Activated naive CD4-positive, alpha-beta T cell treated with anti-CD3 and anti-CD28 coated beads for 36 hours (primary cell): ENCODE data around the gene PACRG. TPM values are rescaled to one million over a fixed set of nuclear protein-coding genes. Genes with fewer than 3 reads are reported as not detected.

Experiments
- CTCF ChIA-PET: fragments of 350-600 bp; sonication (Branson Sonifier 250); formaldehyde crosslinking; loops from one replicate; lab custom pipeline; 2021; ENCODE audit warnings: antibody characterized with exemption; lab: Charles Lee
- DNase-seq: peaks from one replicate; pipeline ENCODE4 v3.0.0-alpha.2; 2020
- H3K27ac Mint-ChIP-seq: one replicate; pipeline ENCODE4 v1.8.0; 2021; ENCODE audit warnings: mild to moderate bottlenecking, mixed read lengths
- H3K27me3 Mint-ChIP-seq: one replicate; pipeline ENCODE4 v1.8.0; 2021; ENCODE audit warnings: low read depth, mixed read lengths
- H3K36me3 Mint-ChIP-seq: one replicate; pipeline ENCODE4 v1.8.0; 2021; ENCODE audit warnings: low read depth, mixed read lengths
- H3K4me1 Mint-ChIP-seq: one replicate; pipeline ENCODE4 v1.8.0; 2021; ENCODE audit warnings: low read depth, mixed read lengths
- H3K4me3 Mint-ChIP-seq: one replicate; pipeline ENCODE4 v1.8.0; 2021; ENCODE audit warnings: mild to moderate bottlenecking, moderate library complexity, mixed read lengths
- H3K9me3 Mint-ChIP-seq: one replicate; pipeline ENCODE4 v1.8.0; 2021; ENCODE audit warnings: mixed read lengths
- intact Hi-C: fragments of 100-400 bp; cut with micrococcal nuclease; formaldehyde crosslinking; loops from one replicate; pipeline ENCODE4 v1.15.1; 2023
- total RNA-seq, 2 experiments: library from RNA; stranded (reverse); gene quantifications; one replicate each; pipeline ENCODE4 v1.2.3, GENCODE V29; 2021

Gene PACRG
- total RNA-seq, 2 experiments from 2014 or later: not detected

- Mint-ChIP-seq H3K4me3 (no peak overlapping the region), H3K9me3 (peaks cover 6% of the 10 kb centered on the region), H3K36me3 (no peaks in the 10 kb centered on the region), H3K27ac (no peak overlapping the region), H3K4me1 (no peaks in the 10 kb centered on the region), H3K27me3 (no peaks in the 10 kb centered on the region)
- CTCF ChIA-PET: interaction anchor here (1.0 kb wide), 1 partner anchor 24 kb away, joined by 3 read pairs; no protein-coding TSS in a partner anchor
- intact Hi-C loops: no loop called here
- DNase-seq: no peak
These were observed 280.4 kb downstream of the PACRG start for GRCh38 chr6:163008186-163008585.

GRCh38 chr6:163008626-163009025 is 280.9 kb downstream of the PACRG start:
- Mint-ChIP-seq H3K27me3 (no peaks in the 10 kb centered on the region), H3K4me1 (no peaks in the 10 kb centered on the region), H3K9me3 (peaks cover 7% of the 10 kb centered on the region), H3K4me3 (no peak overlapping the region), H3K27ac (no peak overlapping the region), H3K36me3 (no peaks in the 10 kb centered on the region)
- CTCF ChIA-PET: interaction anchor here (1.0 kb wide), 1 partner anchor 24 kb away, joined by 3 read pairs; no protein-coding TSS in a partner anchor
- DNase-seq: no peak
- intact Hi-C loops: no loop called here

DNA sequence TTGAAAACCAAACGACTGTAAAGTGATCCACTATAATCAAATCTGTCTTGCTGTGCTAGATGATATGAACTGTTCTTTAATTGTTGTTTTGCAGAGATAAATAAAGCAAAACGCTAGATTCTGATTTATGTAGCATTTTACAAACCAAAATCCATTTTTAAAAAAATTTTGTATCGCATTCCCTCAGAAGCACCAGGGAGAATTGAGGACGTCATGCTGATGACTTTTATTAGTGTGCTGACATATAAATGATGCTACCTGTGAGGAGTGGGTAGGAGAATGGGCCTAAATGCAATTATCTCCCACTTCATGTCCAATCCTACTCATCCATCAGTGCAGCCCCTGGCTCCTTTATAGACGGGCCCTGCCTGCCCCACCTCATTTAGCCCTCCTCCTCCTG is 282.4 kb downstream of the PACRG start:
- CTCF ChIA-PET: interaction anchor here (0.6 kb wide), 1 partner anchor 1021 kb away, joined by 3 read pairs; no protein-coding TSS in a partner anchor
- intact Hi-C loops: no loop called here
- Mint-ChIP-seq H3K27me3 (no peaks in the 10 kb centered on the region), H3K9me3 (peaks cover 8% of the 10 kb centered on the region), H3K36me3 (no peaks in the 10 kb centered on the region), H3K4me1 (no peaks in the 10 kb centered on the region), H3K4me3 (no peak overlapping the region), H3K27ac (no peak overlapping the region)
- no peak for DNase-seq

- Mint-ChIP-seq H3K4me3 (no peak overlapping the region), H3K4me1 (no peaks in the 10 kb centered on the region), H3K36me3 (no peaks in the 10 kb centered on the region), H3K27ac (no peak overlapping the region), H3K27me3 (no peaks in the 10 kb centered on the region), H3K9me3 (peaks cover 9% of the 10 kb centered on the region)
- DNase-seq: no peak
- CTCF ChIA-PET: no interaction called here
- intact Hi-C loops: no loop called here
These were observed 287.0 kb downstream of the PACRG start for GRCh38 chr6:163014736-163015135.

DNA sequence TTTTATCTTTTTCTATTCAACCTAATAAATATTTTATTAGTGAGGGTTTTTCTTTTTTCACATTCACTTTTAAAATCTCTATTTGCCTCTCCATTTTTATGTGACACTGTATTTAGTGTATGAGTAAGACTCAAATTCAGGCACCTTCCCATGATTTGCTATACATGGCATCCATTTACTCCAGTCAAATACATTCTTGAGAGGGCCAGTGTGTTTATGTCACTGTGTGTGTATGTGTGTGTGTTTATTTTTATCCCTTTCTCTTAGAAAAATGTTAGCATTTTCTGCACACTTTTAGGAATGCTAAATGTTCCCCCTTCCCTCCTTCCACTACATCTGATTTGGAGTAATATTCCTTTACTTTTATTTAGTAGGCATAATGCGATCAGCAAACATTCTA is 290.0 kb downstream of the PACRG start:
- Mint-ChIP-seq H3K4me1 (no peaks in the 10 kb centered on the region), H3K36me3 (peaks cover 2% of the 10 kb centered on the region), H3K27me3 (no peaks in the 10 kb centered on the region), H3K9me3 (peaks cover 9% of the 10 kb centered on the region), H3K27ac (no peak overlapping the region), H3K4me3 (no peak overlapping the region)
- DNase-seq: no peak
- CTCF ChIA-PET: no interaction called here
- intact Hi-C loops: no loop called here

- Mint-ChIP-seq H3K4me1 (no peaks in the 10 kb centered on the region), H3K27me3 (no peaks in the 10 kb centered on the region), H3K4me3 (no peak overlapping the region), H3K9me3 (peaks cover 19% of the 10 kb centered on the region), H3K27ac (no peak overlapping the region), H3K36me3 (peaks cover 2% of the 10 kb centered on the region)
- CTCF ChIA-PET: no interaction called here
- intact Hi-C loops: no loop called here
- no peak for DNase-seq
These were observed 292.2 kb downstream of the PACRG start for GRCh38 chr6:163019926-163020325.

DNA sequence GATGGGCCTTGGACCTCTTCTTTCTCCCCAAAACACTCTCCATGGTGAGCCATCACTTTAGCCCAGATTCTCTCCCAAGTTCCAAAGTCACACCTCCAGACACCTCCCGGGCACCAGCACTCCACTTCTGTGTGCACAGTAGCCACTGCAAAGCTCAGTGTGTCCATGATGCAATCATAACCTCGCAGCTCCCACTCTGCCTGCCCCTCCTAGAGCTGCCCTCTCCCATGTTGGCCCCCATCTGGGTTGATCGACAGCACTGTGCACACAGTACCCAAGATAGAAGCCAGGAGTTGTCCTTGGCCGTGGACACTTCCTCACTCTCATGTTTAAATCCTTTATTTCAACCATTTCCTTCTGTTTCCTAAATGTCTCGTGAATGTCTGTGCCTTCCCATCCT is 293.3 kb downstream of the PACRG start:
- Mint-ChIP-seq H3K36me3 (peaks cover 2% of the 10 kb centered on the region), H3K9me3 (peaks cover 16% of the 10 kb centered on the region), H3K27me3 (no peaks in the 10 kb centered on the region), H3K4me1 (no peaks in the 10 kb centered on the region), H3K27ac (no peak overlapping the region), H3K4me3 (no peak overlapping the region)
- intact Hi-C loops: no loop called here
- DNase-seq: no peak
- CTCF ChIA-PET: no interaction called here

- CTCF ChIA-PET: no interaction called here
- Mint-ChIP-seq H3K27me3 (peaks cover 3% of the 10 kb centered on the region), H3K36me3 (peaks cover 2% of the 10 kb centered on the region), H3K27ac (no peak overlapping the region), H3K4me1 (no peaks in the 10 kb centered on the region), H3K9me3 (peaks cover 16% of the 10 kb centered on the region), H3K4me3 (no peak overlapping the region)
- intact Hi-C loops: no loop called here
- DNase-seq: no peak
These were observed 295.9 kb downstream of the PACRG start for GRCh38 chr6:163023700-163024099.

DNA sequence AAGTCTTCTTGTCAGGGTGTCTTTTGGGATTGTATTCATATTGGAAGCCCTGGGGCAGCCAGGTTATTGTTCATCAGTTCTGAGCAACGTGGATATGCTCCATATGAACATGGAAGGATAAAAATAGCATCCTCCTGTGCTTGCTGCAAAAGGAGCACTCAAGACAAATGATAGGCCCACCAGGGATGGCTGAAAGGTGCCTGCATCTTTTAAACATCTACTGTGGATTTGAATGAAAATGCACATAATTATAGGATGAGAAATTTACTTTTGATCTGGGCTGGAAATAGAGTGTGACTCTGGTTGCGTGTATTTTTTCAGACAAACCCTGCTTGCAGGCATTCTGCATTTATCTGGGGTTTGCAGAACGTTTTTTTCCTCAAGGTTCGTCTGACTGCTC is 299.1 kb downstream of the PACRG start:
- Mint-ChIP-seq H3K36me3 (no peaks in the 10 kb centered on the region), H3K27ac (no peak overlapping the region), H3K4me1 (no peaks in the 10 kb centered on the region), H3K9me3 (peaks cover 18% of the 10 kb centered on the region), H3K27me3 (peaks cover 3% of the 10 kb centered on the region), H3K4me3 (no peak overlapping the region)
- DNase-seq: no peak
- intact Hi-C loops: no loop called here
- CTCF ChIA-PET: no interaction called here

GRCh38 chr6:163030980-163031379 is 303.2 kb downstream of the PACRG start:
- Mint-ChIP-seq H3K36me3 (no peaks in the 10 kb centered on the region), H3K27ac (no peak overlapping the region), H3K4me1 (no peaks in the 10 kb centered on the region), H3K9me3 (peaks cover 3% of the 10 kb centered on the region), H3K4me3 (no peak overlapping the region), H3K27me3 (peaks cover 3% of the 10 kb centered on the region)
- intact Hi-C loops: no loop called here
- CTCF ChIA-PET: no interaction called here
- no peak for DNase-seq

DNA sequence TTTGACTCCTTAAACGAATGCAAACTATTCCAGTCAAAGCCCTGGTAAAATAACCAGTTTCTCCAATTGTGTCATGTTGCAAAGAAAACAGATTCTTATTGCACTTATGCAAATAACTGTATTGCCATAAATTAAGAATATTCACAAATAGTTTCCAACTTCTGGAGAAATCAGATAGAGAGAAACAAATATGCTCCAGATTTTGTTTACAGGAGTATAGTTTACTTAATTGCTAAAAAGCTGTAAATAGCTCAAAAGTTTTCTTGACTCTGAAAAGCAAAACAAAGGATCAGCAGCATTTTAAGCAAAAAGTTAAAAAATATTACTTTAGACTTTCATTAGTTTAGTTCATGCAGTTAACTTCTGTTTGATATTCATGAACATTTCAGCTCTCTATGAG is 304.2 kb downstream of the PACRG start:
- H3K27ac Mint-ChIP-seq: no peak overlapping the region
- no peaks in the 10 kb centered on the region for H3K36me3 Mint-ChIP-seq
- H3K4me3 Mint-ChIP-seq: no peak overlapping the region
- DNase-seq: no peak
- peaks cover 3% of the 10 kb centered on the region for H3K9me3 Mint-ChIP-seq
- H3K4me1 Mint-ChIP-seq: no peaks in the 10 kb centered on the region
- CTCF ChIA-PET: interaction anchor here (0.8 kb wide), 1 partner anchor 24 kb away, joined by 3 read pairs; no protein-coding TSS in a partner anchor
- intact Hi-C loops: no loop called here
- H3K27me3 Mint-ChIP-seq: peaks cover 1% of the 10 kb centered on the region

- no peaks in the 10 kb centered on the region for H3K36me3 Mint-ChIP-seq
- intact Hi-C loops: no loop called here
- no peaks in the 10 kb centered on the region for H3K4me1 Mint-ChIP-seq
- peaks cover 7% of the 10 kb centered on the region for H3K9me3 Mint-ChIP-seq
- no peaks in the 10 kb centered on the region for H3K27me3 Mint-ChIP-seq
- H3K27ac Mint-ChIP-seq: no peak overlapping the region
- CTCF ChIA-PET: no interaction called here
- no peak for DNase-seq
- no peak overlapping the region for H3K4me3 Mint-ChIP-seq
These were observed 308.4 kb downstream of the PACRG start for GRCh38 chr6:163036160-163036645.

DNA sequence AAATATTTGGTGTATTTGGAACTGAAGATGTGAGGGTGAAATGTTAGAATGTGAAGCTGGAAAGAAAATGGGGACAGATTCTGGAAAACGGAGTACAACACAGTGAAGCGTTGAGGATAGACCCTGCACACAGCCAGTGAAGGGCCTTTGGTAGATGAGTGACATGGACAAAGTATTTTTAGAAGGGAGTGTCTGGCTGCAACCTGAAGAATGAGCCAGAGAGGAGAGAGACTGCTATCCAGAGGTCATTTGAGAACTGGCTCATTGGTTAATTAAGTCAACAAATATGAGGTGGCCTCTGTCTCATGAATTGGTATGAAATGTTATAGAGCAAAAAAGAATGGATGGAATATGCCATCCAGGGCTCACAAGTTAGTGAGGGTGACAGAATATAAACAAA is 310.5 kb downstream of the PACRG start:
- no peaks in the 10 kb centered on the region for H3K36me3 Mint-ChIP-seq
- H3K4me3 Mint-ChIP-seq: no peak overlapping the region
- CTCF ChIA-PET: no interaction called here
- H3K4me1 Mint-ChIP-seq: no peaks in the 10 kb centered on the region
- no peak overlapping the region for H3K27ac Mint-ChIP-seq
- DNase-seq: no peak
- intact Hi-C loops: no loop called here
- peaks cover 7% of the 10 kb centered on the region for H3K9me3 Mint-ChIP-seq
- H3K27me3 Mint-ChIP-seq: no peaks in the 10 kb centered on the region
